Activated naive CD8-positive, alpha-beta T cell treated with anti-CD3 and anti-CD28 coated beads, Interleukin-2, amount 10 ng/mL, durations not matched to agents 7 days and 5 days (primary cell): Measurements from ENCODE around the gene SMAGP. TPM values are rescaled to one million over a fixed set of nuclear protein-coding genes. Genes with fewer than 3 reads are reported as not detected.
A peak's percentile ranks its signal among the peaks of the same experiment; 100 is the strongest.

Experiments
- ATAC-seq: fragments of 150-1000 bp; cut with Tn5 transposase; one replicate; pipeline ENCODE4 v1.10.0; 2021; ENCODE audit warnings: low read depth, moderate library complexity
- POLR2A ChIA-PET: fragments of 350-600 bp; sonication (Branson Sonifier 250); formaldehyde crosslinking; loops from one replicate; lab custom pipeline; 2021; ENCODE audit warnings: antibody characterized with exemption; lab: Charles Lee
- DNase-seq: peaks from one replicate; pipeline ENCODE4 v3.0.0; 2021
- H3K27ac Mint-ChIP-seq: one replicate; pipeline ENCODE4 v1.8.0; 2022; ENCODE audit warnings: mild to moderate bottlenecking, mixed read lengths
- H3K27me3 Mint-ChIP-seq: one replicate; pipeline ENCODE4 v1.8.0; 2022; ENCODE audit warnings: mild to moderate bottlenecking, moderate library complexity, mixed read lengths
- H3K36me3 Mint-ChIP-seq: one replicate; pipeline ENCODE4 v1.8.0; 2021; ENCODE audit warnings: mild to moderate bottlenecking, mixed read lengths
- H3K4me1 Mint-ChIP-seq: one replicate; pipeline ENCODE4 v1.8.0; 2021; ENCODE audit warnings: mixed read lengths
- H3K4me3 Mint-ChIP-seq: one replicate; pipeline ENCODE4 v1.8.0; 2022; ENCODE audit warnings: mild to moderate bottlenecking, moderate library complexity, mixed read lengths
- H3K9me3 Mint-ChIP-seq: one replicate; pipeline ENCODE4 v1.8.0; 2021; ENCODE audit warnings: mixed read lengths
- total RNA-seq, 2 experiments: library from RNA; stranded (reverse); gene quantifications; one replicate each; pipeline ENCODE4 v1.2.3, GENCODE V29; 2021

Gene SMAGP
- total RNA-seq, 2 experiments from 2014 or later, result 4.1 to 5.6 TPM

- Mint-ChIP-seq H3K27me3 (no peaks in the 10 kb centered on the region), H3K4me1 (peaks cover 8% of the 10 kb centered on the region), H3K27ac (no peak overlapping the region), H3K36me3 (peaks cover 2% of the 10 kb centered on the region), H3K9me3 (no peaks in the 10 kb centered on the region), H3K4me3 (peak overlapping the region; percentile 35)
- POLR2A ChIA-PET, result interaction anchor here (0.8 to 3.7 kb wide), 3 partner anchors 23 to 45 kb away, joined by 3 to 46 read pairs (median 5); partner anchors contain the start of gene DAZAP2
- ATAC-seq, result no peak
- no peak for DNase-seq
Measured at GRCh38 chr12:51216642-51217041, 53.6 kb downstream of the SMAGP start.

DNA sequence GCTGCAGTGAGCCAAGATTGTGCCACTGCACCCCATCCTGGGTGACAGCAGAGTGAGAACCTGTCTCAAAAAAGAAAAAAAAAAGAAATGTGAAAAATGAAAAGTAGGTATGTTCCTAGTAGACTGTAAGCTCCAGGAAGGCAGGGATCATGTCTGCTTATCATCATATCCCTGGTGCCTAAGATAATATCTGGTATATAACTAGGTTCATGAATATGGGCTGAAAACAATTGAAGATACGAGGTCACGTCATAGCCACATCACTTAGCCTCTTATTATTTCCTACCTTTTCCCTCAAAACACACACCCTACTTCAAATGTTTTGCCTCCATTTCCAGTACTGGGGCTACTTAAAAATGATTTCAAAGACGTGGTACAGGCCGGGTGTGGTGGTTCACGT lies 55.3 kb downstream of the SMAGP start:
- DNase-seq (no peak), ATAC-seq (no peak)
- Mint-ChIP-seq H3K9me3 (no peaks in the 10 kb centered on the region), H3K27ac (no peak overlapping the region), H3K4me3 (no peak overlapping the region), H3K36me3 (peaks cover 2% of the 10 kb centered on the region), H3K4me1 (peaks cover 8% of the 10 kb centered on the region), H3K27me3 (no peaks in the 10 kb centered on the region)
- POLR2A ChIA-PET, result no interaction called here

GRCh38 chr12:51210690-51211395 lies 59.4 kb downstream of the SMAGP start:
- H3K9me3 Mint-ChIP-seq, result no peaks in the 10 kb centered on the region
- no peak for ATAC-seq
- peaks cover 2% of the 10 kb centered on the region for H3K36me3 Mint-ChIP-seq
- no peaks in the 10 kb centered on the region for H3K4me1 Mint-ChIP-seq
- no peak overlapping the region for H3K4me3 Mint-ChIP-seq
- DNase-seq, result no peak
- no peak overlapping the region for H3K27ac Mint-ChIP-seq
- no peaks in the 10 kb centered on the region for H3K27me3 Mint-ChIP-seq
- POLR2A ChIA-PET, result no interaction called here

DNA sequence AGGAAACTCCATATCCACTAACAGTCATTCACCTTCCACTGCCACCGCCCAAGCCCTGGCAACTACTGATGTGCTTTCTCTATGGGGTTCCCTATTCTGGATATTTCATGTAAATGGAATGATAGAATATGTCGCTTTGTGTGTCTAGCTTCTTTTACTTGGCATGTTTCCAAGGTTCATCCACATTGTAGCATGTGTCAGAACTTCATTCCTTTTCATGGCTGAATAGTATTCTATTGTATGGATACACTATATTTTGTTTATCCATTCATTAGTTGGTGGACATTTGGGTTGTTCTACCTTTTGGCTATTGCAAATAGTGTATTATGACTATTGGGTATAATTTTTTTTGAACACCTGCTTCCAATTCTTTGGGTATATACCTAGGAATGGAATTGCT lies 61.0 kb downstream of the SMAGP start:
- ATAC-seq (no peak), DNase-seq (no peak)
- Mint-ChIP-seq H3K36me3 (peaks cover under 1% of the 10 kb centered on the region), H3K27me3 (no peaks in the 10 kb centered on the region), H3K4me1 (no peaks in the 10 kb centered on the region), H3K9me3 (no peaks in the 10 kb centered on the region), H3K4me3 (no peak overlapping the region), H3K27ac (no peak overlapping the region)
- POLR2A ChIA-PET, result no interaction called here

- ATAC-seq (no peak), DNase-seq (no peak)
- POLR2A ChIA-PET, result no interaction called here
- no peaks in the 10 kb centered on the region for H3K9me3 Mint-ChIP-seq
- H3K4me1 Mint-ChIP-seq, result no peaks in the 10 kb centered on the region
- no peaks in the 10 kb centered on the region for H3K27me3 Mint-ChIP-seq
- no peaks in the 10 kb centered on the region for H3K36me3 Mint-ChIP-seq
- H3K27ac Mint-ChIP-seq, result no peak overlapping the region
- H3K4me3 Mint-ChIP-seq, result no peak overlapping the region
Measured at GRCh38 chr12:51208016-51208660, 62.1 kb downstream of the SMAGP start.

GRCh38 chr12:51205350-51205749 lies 64.9 kb downstream of the SMAGP start:
- no peak for ATAC-seq
- POLR2A ChIA-PET, result interaction anchor here (0.7 kb wide), 1 partner anchor 21 kb away, joined by 3 read pairs; no protein-coding TSS in a partner anchor
- Mint-ChIP-seq H3K36me3 (no peaks in the 10 kb centered on the region), H3K4me3 (no peak overlapping the region), H3K9me3 (no peaks in the 10 kb centered on the region), H3K27me3 (no peaks in the 10 kb centered on the region), H3K27ac (no peak overlapping the region), H3K4me1 (no peaks in the 10 kb centered on the region)
- no peak for DNase-seq

GRCh38 chr12:51202718-51203117 lies 67.5 kb downstream of the SMAGP start:
- no peaks in the 10 kb centered on the region for H3K36me3 Mint-ChIP-seq
- no peak for DNase-seq
- no peak overlapping the region for H3K4me3 Mint-ChIP-seq
- POLR2A ChIA-PET, result no interaction called here
- H3K4me1 Mint-ChIP-seq, result no peaks in the 10 kb centered on the region
- no peaks in the 10 kb centered on the region for H3K27me3 Mint-ChIP-seq
- no peak overlapping the region for H3K27ac Mint-ChIP-seq
- no peaks in the 10 kb centered on the region for H3K9me3 Mint-ChIP-seq
- ATAC-seq, result no peak

- Mint-ChIP-seq H3K9me3 (no peaks in the 10 kb centered on the region), H3K27ac (no peak overlapping the region), H3K36me3 (no peaks in the 10 kb centered on the region), H3K4me1 (no peaks in the 10 kb centered on the region), H3K27me3 (no peaks in the 10 kb centered on the region), H3K4me3 (no peak overlapping the region)
- POLR2A ChIA-PET, result no interaction called here
- ATAC-seq, result no peak
- DNase-seq, result no peak
Measured at GRCh38 chr12:51200806-51201205, 69.4 kb downstream of the SMAGP start.

DNA sequence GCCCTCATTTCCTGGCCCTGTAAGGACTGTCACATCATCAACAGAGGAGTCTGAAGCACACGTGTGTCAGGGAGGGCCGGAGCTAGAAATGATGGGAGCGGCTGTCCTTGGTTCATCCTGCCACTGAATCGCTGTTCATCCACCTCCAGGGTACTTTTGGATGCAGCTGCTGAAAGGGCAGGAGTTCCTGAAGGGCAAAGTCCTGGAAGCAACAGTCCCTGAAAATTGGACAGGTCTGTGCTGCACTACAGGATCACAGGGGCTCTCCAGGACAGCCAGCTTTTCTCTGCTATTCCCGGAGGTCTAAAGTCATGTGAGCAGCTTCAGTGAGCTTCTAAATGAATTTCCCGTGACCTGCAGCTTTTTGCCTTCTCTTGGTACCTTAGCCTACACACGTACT lies 70.1 kb downstream of the SMAGP start:
- H3K9me3 Mint-ChIP-seq, result no peaks in the 10 kb centered on the region
- no peak overlapping the region for H3K27ac Mint-ChIP-seq
- ATAC-seq (no peak), DNase-seq (no peak)
- H3K4me1 Mint-ChIP-seq, result no peaks in the 10 kb centered on the region
- no peaks in the 10 kb centered on the region for H3K27me3 Mint-ChIP-seq
- H3K36me3 Mint-ChIP-seq, result no peaks in the 10 kb centered on the region
- no peak overlapping the region for H3K4me3 Mint-ChIP-seq
- POLR2A ChIA-PET, result no interaction called here

DNA sequence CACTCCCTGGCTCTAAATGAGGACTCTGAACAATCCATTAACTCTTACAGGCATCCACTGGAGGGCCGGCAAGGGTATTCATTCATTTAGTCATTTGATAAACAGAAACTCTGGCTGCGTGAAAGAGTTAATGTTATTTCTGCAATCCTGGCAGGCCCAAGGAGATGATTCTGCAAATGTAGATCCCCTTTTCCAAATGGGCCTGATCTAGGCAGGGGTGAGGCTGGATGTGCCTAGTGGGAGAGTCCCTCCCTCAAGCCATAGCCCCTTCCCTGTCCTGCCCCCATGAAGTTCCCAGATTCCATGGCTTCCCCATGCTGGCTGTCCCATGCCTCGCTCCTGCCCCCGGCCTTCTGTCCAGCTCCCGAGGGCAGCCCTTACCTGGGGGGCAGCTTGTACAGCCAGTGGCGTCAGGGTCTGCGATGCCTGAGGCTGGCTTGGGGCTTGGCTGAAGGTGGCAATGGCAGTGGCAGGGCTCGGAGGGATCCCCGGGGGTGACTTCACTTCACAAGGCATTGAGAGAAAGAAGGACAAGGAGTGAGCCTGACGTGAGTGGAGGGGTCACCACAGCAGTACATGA lies 70.8 kb downstream of the SMAGP start:
- DNase-seq, result no peak
- no peak for ATAC-seq
- Mint-ChIP-seq H3K4me3 (no peak overlapping the region), H3K27ac (no peak overlapping the region), H3K27me3 (no peaks in the 10 kb centered on the region), H3K36me3 (no peaks in the 10 kb centered on the region), H3K4me1 (no peaks in the 10 kb centered on the region), H3K9me3 (no peaks in the 10 kb centered on the region)
- POLR2A ChIA-PET, result no interaction called here

GRCh38 chr12:51198568-51199365 lies 71.4 kb downstream of the SMAGP start:
- no peaks in the 10 kb centered on the region for H3K36me3 Mint-ChIP-seq
- POLR2A ChIA-PET, result no interaction called here
- ATAC-seq (no peak), DNase-seq (no peak)
- H3K4me3 Mint-ChIP-seq, result no peak overlapping the region
- H3K27ac Mint-ChIP-seq, result no peak overlapping the region
- no peaks in the 10 kb centered on the region for H3K27me3 Mint-ChIP-seq
- H3K4me1 Mint-ChIP-seq, result no peaks in the 10 kb centered on the region
- no peaks in the 10 kb centered on the region for H3K9me3 Mint-ChIP-seq

DNA sequence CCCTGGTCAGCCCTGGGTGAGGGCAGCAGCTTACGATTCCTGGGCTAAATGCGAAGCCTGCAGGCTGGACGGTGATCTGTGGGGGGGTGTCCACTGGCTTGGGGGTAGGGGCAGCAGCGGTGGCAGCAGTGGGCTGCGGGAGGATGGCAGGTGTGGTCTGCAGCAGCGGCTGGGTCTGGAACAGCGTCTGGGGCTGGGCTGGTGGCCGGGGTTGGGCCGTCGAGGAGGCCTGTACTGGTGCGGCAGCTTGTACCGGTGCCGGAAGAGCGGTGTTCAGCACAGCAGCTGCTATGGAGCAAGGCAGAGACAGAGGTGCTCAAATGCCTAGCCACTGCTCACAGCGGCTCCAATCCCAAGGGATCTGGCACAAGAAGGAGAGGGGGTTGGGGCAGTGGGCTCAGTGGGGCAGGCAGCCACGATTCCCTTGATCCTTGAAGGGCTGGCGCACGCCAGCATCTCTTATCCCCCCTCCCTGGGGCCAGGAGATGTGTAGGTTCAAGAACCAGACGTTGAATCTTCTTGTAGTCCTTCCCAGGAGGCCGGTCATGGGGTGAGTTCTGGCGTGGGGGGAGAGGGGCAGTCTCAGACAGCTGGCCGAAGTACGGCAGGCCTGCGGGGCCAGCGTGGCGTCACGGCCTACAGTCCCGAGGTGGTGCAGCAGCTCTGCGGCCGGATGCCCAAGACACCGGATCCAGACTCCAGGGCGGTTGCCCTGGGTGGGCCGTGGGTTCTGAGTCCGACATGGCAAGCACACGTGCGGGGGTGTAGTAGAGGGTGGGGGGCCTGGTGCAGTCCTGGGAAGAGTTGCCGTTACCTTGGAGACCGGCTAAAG lies 72.3 kb downstream of the SMAGP start:
- ATAC-seq, result no peak
- no peaks in the 10 kb centered on the region for H3K9me3 Mint-ChIP-seq
- no peak for DNase-seq
- no peaks in the 10 kb centered on the region for H3K4me1 Mint-ChIP-seq
- H3K36me3 Mint-ChIP-seq, result no peaks in the 10 kb centered on the region
- no peak overlapping the region for H3K27ac Mint-ChIP-seq
- no peak overlapping the region for H3K4me3 Mint-ChIP-seq
- POLR2A ChIA-PET, result interaction anchor here (0.6 kb wide), 1 partner anchor 57 kb away, joined by 3 read pairs; no protein-coding TSS in a partner anchor
- no peaks in the 10 kb centered on the region for H3K27me3 Mint-ChIP-seq

DNA sequence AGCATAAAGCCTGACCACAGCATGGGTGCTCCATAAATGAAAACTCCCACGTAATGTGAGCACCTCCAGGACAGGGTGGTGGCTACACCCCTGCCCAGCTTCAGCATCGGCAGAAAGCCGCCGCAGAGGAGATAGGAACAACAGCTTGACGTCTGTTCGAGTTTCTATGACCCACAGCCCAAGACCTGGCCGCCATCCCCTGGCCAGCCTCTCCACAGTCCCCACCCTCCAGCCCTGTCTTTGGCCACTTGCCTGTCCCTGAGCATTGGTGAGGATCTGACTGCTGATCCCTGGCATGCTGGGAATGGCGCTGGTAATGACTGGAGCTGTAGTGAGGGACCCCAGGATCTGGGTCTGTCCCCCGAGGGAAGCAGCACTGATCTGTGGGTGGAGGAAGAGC lies 73.7 kb downstream of the SMAGP start:
- Mint-ChIP-seq H3K27me3 (no peaks in the 10 kb centered on the region), H3K4me1 (no peaks in the 10 kb centered on the region), H3K9me3 (no peaks in the 10 kb centered on the region), H3K4me3 (no peak overlapping the region), H3K27ac (no peak overlapping the region), H3K36me3 (no peaks in the 10 kb centered on the region)
- DNase-seq (no peak), ATAC-seq (no peak)
- POLR2A ChIA-PET, result no interaction called here
